ENCODE results near the gene NAPSA.
"Not testable (repeated sequence)": the region's sequence is repeated elsewhere in the genome, so short reads cannot be mapped to it uniquely, and the experiment has no call there.

Gene NAPSA

GRCh38 chr19:50329926-50330294 is 35.5 kb downstream of the NAPSA start:
- not testable (repeated sequence) for DNase-seq

GRCh38 chr19:50329146-50329925 is 36.1 kb downstream of the NAPSA start, which contains the start of gene KCNC3:
TSS of gene KCNC3 (minus strand) at chr19:50329377. CDS start at chr19:50329082, 295 bp downstream.
- peak; percentile 19 for DNase-seq

GRCh38 chr19:50328873-50329145 is 36.6 kb downstream of the NAPSA start:
- no peak for DNase-seq

- no peak for DNase-seq
Observed at GRCh38 chr19:50328224-50328872, 37.1 kb downstream of the NAPSA start.

GRCh38 chr19:50327461-50328223 is 37.8 kb downstream of the NAPSA start:
- DNase-seq: no peak

- DNase-seq: no peak
Observed at GRCh38 chr19:50327013-50327412, 38.4 kb downstream of the NAPSA start.

GRCh38 chr19:50326101-50326664 is 39.3 kb downstream of the NAPSA start:
- DNase-seq: no peak

GRCh38 chr19:50325310-50326100 is 39.9 kb downstream of the NAPSA start:
- no peak for DNase-seq

- no peak for DNase-seq
Observed at GRCh38 chr19:50324331-50324730, 41.1 kb downstream of the NAPSA start.

- DNase-seq: no peak
Observed at GRCh38 chr19:50323782-50324133, 41.7 kb downstream of the NAPSA start.

- DNase-seq: no peak
Observed at GRCh38 chr19:50322931-50323781, 42.3 kb downstream of the NAPSA start.

GRCh38 chr19:50322234-50322633 is 43.2 kb downstream of the NAPSA start:
- DNase-seq: no peak

- DNase-seq: no peak
Observed at GRCh38 chr19:50321831-50322230, 43.6 kb downstream of the NAPSA start.

GRCh38 chr19:50320596-50320995 is 44.8 kb downstream of the NAPSA start:
- DNase-seq: no peak

- DNase-seq: no peak
Observed at GRCh38 chr19:50320051-50320450, 45.4 kb downstream of the NAPSA start.

GRCh38 chr19:50319156-50319555 is 46.3 kb downstream of the NAPSA start:
- no peak for DNase-seq

GRCh38 chr19:50318438-50318837 is 47.0 kb downstream of the NAPSA start:
- no peak for DNase-seq

GRCh38 chr19:50317115-50317514 is 48.3 kb downstream of the NAPSA start:
- no peak for DNase-seq

GRCh38 chr19:50315773-50316448 is 49.5 kb downstream of the NAPSA start:
- no peak for DNase-seq

GRCh38 chr19:50314724-50315708 is 50.4 kb downstream of the NAPSA start:
- DNase-seq: no peak

Data from amniotic stem cell (primary cell).